ENCODE results near the gene NCKAP1.

GRCh38 chr2:183026424-183026823 is 11.8 kb downstream of the NCKAP1 start:
- TF ChIP-seq SP1 (IDR thresholded peaks at IDR 0.05) = no peak
- no peak for TF ChIP-seq FOXM1 (IDR thresholded peaks at IDR 0.05; ENCODE audit: borderline replicate concordance)
- TF ChIP-seq NFRKB (IDR thresholded peaks at IDR 0.05) = no peak
- TF ChIP-seq FOXK2 (IDR thresholded peaks at IDR 0.05) = no peak
- no peak for TF ChIP-seq FOXA1 (IDR thresholded peaks at IDR 0.05)
- TF ChIP-seq ZNF384 (IDR thresholded peaks at IDR 0.05) = no peak
- no peak for TF ChIP-seq ELF4 (IDR thresholded peaks at IDR 0.05)
- TF ChIP-seq CTBP1 (IDR thresholded peaks at IDR 0.05; ENCODE audit: borderline replicate concordance) = no peak
- TF ChIP-seq SUZ12 (IDR thresholded peaks at IDR 0.05) = no peak
